ENCODE results near the gene NEAT1. TPM values are rescaled to one million over a fixed set of nuclear protein-coding genes. Genes with fewer than 3 reads are reported as not detected.

Gene NEAT1
- total RNA-seq, 1 experiment from 2014 or later = 12.9 TPM

GRCh38 chr11:65389294-65389980, 33.2 kb upstream of the NEAT1 start:
- DNase-seq (ENCODE audit: low read depth) = no peak

GRCh38 chr11:65390099-65390941, 32.3 kb upstream of the NEAT1 start:
- DNase-seq (ENCODE audit: low read depth) = no peak

GRCh38 chr11:65390996-65391395, 31.6 kb upstream of the NEAT1 start:
- peak; percentile 42 for DNase-seq (ENCODE audit: low read depth)

GRCh38 chr11:65392186-65392829, 30.3 kb upstream of the NEAT1 start:
- DNase-seq (ENCODE audit: low read depth) = no peak

GRCh38 chr11:65392899-65393298, 29.7 kb upstream of the NEAT1 start:
- no peak for DNase-seq (ENCODE audit: low read depth)

GRCh38 chr11:65393513-65394079, 29.0 kb upstream of the NEAT1 start:
- DNase-seq (ENCODE audit: low read depth) = no peak

- no peak for DNase-seq (ENCODE audit: low read depth)
Measured at GRCh38 chr11:65394125-65394536, 28.5 kb upstream of the NEAT1 start.

GRCh38 chr11:65395961-65396530, 26.6 kb upstream of the NEAT1 start:
- no peak for DNase-seq (ENCODE audit: low read depth)

GRCh38 chr11:65396769-65397745, 25.5 kb upstream of the NEAT1 start:
- DNase-seq (ENCODE audit: low read depth) = no peak

GRCh38 chr11:65398362-65398910, 24.2 kb upstream of the NEAT1 start:
- DNase-seq (ENCODE audit: low read depth) = no peak

GRCh38 chr11:65399249-65399648, 23.3 kb upstream of the NEAT1 start:
- DNase-seq (ENCODE audit: low read depth) = no peak

GRCh38 chr11:65399845-65400244, 22.8 kb upstream of the NEAT1 start:
- no peak for DNase-seq (ENCODE audit: low read depth)

- DNase-seq (ENCODE audit: low read depth) = no peak
Measured at GRCh38 chr11:65400307-65401072, 22.1 kb upstream of the NEAT1 start.

- no peak for DNase-seq (ENCODE audit: low read depth)
Measured at GRCh38 chr11:65401073-65401802, 21.4 kb upstream of the NEAT1 start.

GRCh38 chr11:65401803-65402248, 20.8 kb upstream of the NEAT1 start:
- no peak for DNase-seq (ENCODE audit: low read depth)

GRCh38 chr11:65402790-65403189, 19.8 kb upstream of the NEAT1 start:
- DNase-seq (ENCODE audit: low read depth) = no peak

GRCh38 chr11:65403607-65404121, 18.9 kb upstream of the NEAT1 start:
- no peak for DNase-seq (ENCODE audit: low read depth)

- no peak for DNase-seq (ENCODE audit: low read depth)
Measured at GRCh38 chr11:65404210-65404609, 18.4 kb upstream of the NEAT1 start.
